Muscle layer of duodenum (tissue), 2 donors: ENCODE measurements around the gene NMUR1.

Experiments used
- H3K27ac ChIP-seq: one replicate; pipeline ENCODE4 v1.7.0; 2013; ENCODE audit warnings: mild to moderate bottlenecking, low read length
- H3K27me3 ChIP-seq: one replicate; pipeline ENCODE4 v1.7.0; 2013; ENCODE audit warnings: low read depth, mild to moderate bottlenecking, control low read depth, low read length
- H3K36me3 ChIP-seq, 2 donors: one replicate each; pipeline ENCODE4 v1.7.0; 2013; ENCODE audit warnings: low read length in 2 of 2, control low read depth in 1 of 2, mild to moderate bottlenecking in 1 of 2; ENCODE audit not compliant: insufficient read depth in 2 of 2, control insufficient read depth in 1 of 2
- H3K4me1 ChIP-seq, 2 donors: one replicate each; pipeline ENCODE4 v1.7.0; 2013; ENCODE audit warnings: low read length in 2 of 2, mild to moderate bottlenecking in 2 of 2, control low read depth in 1 of 2, moderate library complexity in 1 of 2; ENCODE audit not compliant: insufficient read depth in 2 of 2, control insufficient read depth in 1 of 2
- H3K4me3 ChIP-seq, 2 donors: one replicate each; pipeline ENCODE4 v1.7.0; 2013; ENCODE audit warnings: low read length in 2 of 2, low read depth in 1 of 2, mild to moderate bottlenecking in 1 of 2
- H3K9me3 ChIP-seq, 2 donors: one replicate each; pipeline ENCODE4 v1.7.0; 2013; ENCODE audit warnings: low read length in 2 of 2, control low read depth in 1 of 2, mild to moderate bottlenecking in 1 of 2; ENCODE audit not compliant: control insufficient read depth in 1 of 2
- donor health status: healthy.

Gene NMUR1

DNA sequence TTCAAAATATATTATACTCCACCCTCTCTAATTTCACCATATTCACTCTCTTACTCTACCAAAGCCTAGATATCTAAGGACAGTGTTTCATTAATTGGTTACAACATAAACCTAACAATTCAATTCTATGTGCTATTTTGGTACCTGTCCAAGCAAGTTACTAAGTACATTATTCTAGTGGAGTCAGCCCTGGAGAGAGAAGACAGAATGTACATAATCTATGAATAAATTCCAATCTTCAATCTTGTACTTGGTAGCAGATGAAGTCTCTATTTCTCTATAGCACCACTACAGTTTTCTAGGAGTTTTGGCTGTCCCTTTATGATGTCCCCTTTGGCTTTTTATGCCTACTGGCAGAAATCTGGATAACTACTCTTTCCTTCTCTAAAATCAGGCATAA is 27.6 kb downstream of the NMUR1 start:
- H3K4me3 ChIP-seq, result no peak overlapping the region

DNA sequence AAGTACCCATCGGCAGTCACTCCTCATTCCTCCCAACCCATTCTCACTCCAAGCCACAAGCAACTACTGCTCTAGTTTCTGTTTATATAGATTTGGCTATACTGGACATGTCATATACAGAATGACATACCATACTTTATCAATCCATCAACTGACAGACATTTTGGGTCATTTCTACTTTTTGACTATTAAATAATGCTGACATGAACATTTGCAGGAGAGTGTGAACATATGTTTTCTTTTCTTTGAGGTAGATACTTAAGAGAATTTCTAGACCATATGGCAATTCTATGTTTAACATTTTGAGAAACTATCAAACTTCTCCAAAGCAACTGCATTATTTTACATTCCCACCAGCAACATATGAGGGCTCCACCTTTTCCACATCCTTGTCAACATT is 32.6 kb downstream of the NMUR1 start:
- H3K9me3 ChIP-seq, result no peaks in the 10 kb centered on the region
- H3K27ac ChIP-seq, result no peak overlapping the region
- H3K27me3 ChIP-seq, result no peaks in the 10 kb centered on the region
- no peaks in the 10 kb centered on the region for H3K36me3 ChIP-seq
- H3K4me1 ChIP-seq, result no peaks in the 10 kb centered on the region
- no peak overlapping the region for H3K4me3 ChIP-seq

More for the DNA sequence above, 27.6 kb downstream of the NMUR1 start:
- H3K27ac ChIP-seq, result no peak overlapping the region
- no peaks in the 10 kb centered on the region for H3K4me1 ChIP-seq
- no peaks in the 10 kb centered on the region for H3K27me3 ChIP-seq
- H3K36me3 ChIP-seq, result peaks cover 0 to 6% of the 10 kb centered on the region in 2 donors
- no peaks in the 10 kb centered on the region for H3K9me3 ChIP-seq

DNA sequence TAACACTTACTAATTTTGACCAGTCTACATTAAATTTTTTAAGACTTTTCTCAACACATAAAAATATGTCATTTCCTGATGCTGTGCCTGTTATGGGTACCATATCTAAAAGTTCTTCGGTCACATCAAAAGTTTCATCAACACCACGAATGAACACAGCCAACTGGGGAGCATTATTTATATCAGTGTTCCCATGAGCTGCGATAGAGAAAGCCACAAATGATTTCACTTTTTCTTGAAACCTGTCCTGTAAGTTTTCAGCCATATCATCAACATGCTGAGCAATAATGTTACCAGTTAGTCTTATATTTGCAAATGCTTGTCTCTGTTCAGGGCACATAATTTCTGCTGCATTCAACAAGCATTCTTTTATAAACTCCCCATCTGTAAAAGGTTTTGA is 35.6 kb downstream of the NMUR1 start:
- Histone ChIP-seq H3K4me1 (no peaks in the 10 kb centered on the region), H3K4me3 (no peak overlapping the region), H3K36me3 (no peaks in the 10 kb centered on the region), H3K9me3 (no peaks in the 10 kb centered on the region), H3K27me3 (no peaks in the 10 kb centered on the region), H3K27ac (no peak overlapping the region)

DNA sequence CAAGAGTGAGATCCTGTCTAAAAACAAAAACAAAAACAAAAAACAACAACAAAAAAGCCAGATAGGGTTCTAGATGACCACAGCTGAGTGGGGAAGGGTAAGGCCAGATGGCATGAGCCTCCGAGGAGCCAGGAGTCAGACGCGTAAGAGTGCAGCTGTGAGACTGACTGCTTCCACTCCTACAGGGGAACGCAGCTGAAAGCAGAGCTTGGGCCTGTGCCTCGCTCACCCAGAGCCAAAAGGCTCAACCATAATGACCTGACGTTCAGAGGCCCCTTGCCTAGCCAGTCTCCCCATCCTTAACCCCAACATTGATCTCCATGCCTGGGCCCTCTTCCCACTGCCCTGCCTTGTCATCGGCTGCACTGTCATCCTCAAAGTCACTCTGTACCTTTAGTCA is 39.4 kb downstream of the NMUR1 start:
- Histone ChIP-seq H3K27ac (no peak overlapping the region), H3K4me1 (no peaks in the 10 kb centered on the region), H3K4me3 (no peak overlapping the region), H3K27me3 (no peaks in the 10 kb centered on the region), H3K36me3 (no peaks in the 10 kb centered on the region), H3K9me3 (no peaks in the 10 kb centered on the region)

DNA sequence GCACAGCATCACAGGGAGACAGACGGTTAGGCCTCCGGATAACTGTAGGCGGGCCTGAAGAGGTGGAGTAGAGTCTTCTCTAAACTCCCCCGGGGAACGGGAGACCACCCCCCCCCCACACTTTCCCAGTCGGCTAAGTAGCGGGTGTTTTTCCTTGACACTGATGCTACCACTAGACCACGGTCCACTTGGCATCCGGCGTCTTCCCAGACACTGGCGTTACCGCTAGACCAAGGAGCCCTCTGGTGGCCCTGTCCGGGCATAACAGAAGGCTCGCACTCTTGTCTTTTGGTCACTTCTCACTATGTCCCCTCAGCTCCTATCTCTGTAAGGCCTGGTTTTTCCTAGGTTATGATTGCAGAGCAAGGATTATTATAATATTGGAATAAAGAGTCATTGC is 40.3 kb downstream of the NMUR1 start:
- H3K27me3 ChIP-seq, result no peaks in the 10 kb centered on the region
- H3K27ac ChIP-seq, result no peak overlapping the region
- no peaks in the 10 kb centered on the region for H3K9me3 ChIP-seq
- no peaks in the 10 kb centered on the region for H3K36me3 ChIP-seq
- no peaks in the 10 kb centered on the region for H3K4me1 ChIP-seq
- H3K4me3 ChIP-seq, result no peak overlapping the region

DNA sequence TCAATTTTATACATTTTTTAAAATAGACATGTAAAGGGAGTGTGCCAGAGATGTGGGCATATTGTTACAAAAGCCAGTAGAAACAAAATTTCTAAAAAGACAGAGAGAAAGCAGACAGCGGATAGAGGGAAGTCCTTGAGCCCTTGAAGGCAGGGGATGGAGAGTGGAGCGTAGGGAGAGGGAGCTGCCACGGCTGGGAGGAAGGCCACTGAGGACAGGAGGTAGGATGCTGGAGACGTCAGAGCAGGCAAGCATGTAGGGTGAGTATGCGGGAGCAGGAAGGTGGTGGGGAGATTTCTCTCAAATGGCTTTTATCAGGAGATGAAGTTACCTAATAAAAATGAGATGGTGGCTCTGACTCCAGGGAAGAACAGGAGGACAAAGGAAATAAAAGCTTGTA is 41.9 kb downstream of the NMUR1 start:
- peaks cover 0 to 2% of the 10 kb centered on the region in 2 donors for H3K4me1 ChIP-seq
- H3K36me3 ChIP-seq, result no peaks in the 10 kb centered on the region
- no peak overlapping the region for H3K27ac ChIP-seq
- H3K4me3 ChIP-seq, result no peak overlapping the region
- no peaks in the 10 kb centered on the region for H3K27me3 ChIP-seq
- no peaks in the 10 kb centered on the region for H3K9me3 ChIP-seq

DNA sequence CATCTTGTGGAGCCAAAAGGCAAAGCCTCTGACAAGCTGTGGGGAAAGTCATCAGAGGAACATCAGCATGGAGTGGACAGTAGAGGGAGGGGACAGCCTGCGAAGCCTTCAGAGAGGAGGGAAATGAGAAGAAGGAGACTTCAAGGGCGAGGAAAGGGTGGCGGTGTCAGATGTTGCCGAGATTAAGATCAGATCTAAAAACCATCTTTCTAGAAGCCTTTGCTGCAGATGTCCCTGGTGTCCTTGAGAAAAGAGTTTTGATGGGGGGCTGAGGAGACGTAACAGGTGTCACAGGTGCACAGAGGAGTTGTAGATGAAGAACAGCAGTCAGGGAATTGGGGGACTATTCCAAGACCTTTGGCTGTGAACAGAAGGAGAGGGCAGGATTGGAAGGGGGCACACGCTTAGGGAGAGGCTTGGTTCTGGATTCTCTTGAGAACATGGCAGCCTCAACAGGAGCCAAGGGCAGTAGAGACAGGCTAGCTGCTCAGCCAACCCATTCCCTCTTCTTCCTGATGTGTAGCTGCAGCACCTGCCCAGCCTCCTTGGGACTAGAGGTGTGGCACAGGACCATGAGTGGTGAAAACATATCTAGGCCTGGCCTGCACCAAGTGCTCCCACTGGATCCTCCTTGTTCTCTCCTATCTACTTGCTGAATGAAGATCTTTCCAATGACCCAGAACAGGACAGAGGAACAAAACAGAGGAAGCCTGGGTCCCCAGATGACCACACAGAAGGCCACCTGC is 43.2 kb downstream of the NMUR1 start:
- no peak overlapping the region for H3K27ac ChIP-seq

DNA sequence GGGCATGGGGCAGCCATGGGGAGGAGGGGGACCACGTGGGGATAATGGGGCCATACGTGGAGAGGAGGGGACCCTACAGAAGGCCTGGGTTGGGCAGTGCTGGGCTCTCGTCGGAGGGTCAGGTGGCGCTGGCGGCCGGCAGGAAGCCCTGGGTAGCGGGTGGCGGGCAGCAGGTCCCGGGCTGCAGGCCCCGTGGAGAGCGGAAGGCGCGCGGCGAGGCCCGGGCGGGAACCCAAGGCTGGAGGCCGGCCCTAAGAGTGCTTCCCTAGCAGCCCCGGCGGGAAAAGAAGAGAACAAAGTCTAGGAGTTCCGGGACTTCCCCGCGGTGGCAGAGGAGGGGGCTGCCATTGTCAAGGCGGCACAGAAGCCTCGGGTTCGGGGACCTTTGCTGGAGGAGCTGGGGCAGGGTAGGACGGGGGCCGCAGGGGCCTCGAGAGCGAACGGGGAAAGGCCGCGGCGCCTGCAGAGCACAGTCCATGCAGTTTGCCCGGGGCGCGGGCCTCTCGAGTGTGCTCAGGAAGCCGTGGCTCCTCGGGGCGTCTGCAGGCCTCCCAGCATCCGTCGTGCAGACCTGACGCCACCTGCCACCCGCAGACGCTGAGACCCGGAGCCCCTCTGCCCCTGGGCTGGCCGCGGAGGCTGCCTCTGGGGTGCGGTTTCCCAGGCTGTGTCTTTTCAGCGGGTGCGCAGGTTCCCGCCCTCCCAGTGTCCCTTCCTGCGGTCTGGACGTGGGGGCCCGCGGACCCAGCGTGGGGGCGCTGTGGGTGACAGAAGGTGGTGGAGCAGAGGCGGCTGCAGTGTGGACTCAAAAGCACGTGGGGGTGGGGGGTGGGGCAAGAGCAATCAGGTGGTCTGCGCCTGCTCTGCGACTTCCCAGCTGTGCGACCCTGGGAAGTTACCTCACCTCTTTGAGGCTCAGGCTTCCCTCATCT is 46.6 kb downstream of the NMUR1 start:
- Histone ChIP-seq H3K4me3 (peak overlapping the region; percentile 61 to 64), H3K9me3 (no peaks in the 10 kb centered on the region), H3K27me3 (no peaks in the 10 kb centered on the region)

More for the DNA sequence above, 43.2 kb downstream of the NMUR1 start:
- Histone ChIP-seq H3K36me3 (no peaks in the 10 kb centered on the region), H3K27me3 (no peaks in the 10 kb centered on the region), H3K9me3 (no peaks in the 10 kb centered on the region), H3K4me3 (no peak overlapping the region), H3K4me1 (peaks cover 0 to 6% of the 10 kb centered on the region in 2 donors)

DNA sequence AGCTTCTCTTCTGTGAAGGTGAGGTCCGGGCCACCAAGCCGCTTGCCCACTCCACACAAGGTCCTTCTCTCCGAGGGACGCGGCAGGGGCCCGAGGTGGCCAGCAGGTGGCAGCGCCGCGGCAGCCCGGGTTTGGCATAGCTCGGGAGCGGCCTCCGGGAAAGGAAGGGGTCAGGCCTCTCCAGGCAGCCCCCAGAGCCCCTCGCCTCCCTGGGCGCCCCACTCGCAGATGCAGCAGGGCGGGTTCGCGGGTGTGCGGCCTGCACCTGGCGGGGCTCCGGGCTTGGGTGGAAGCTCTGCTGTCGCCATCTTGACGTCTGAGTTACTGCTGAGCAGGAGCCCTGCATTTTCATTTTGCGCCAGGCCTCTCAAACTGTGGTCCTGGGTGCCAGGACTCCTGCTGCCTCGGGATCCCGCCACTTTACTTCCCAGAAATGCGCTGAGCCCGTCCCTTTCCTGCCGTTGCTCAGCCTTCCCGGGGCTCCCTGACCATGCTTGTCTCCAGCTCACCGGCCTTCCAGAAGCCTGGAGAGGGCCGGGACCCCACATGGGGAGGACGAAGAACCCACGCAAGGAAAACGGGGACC is 47.3 kb downstream of the NMUR1 start:
- Histone ChIP-seq H3K4me1 (peaks cover 0 to 6% of the 10 kb centered on the region in 2 donors), H3K9me3 (no peaks in the 10 kb centered on the region), H3K27ac (peak overlapping the region; percentile 72), H3K4me3 (peak overlapping the region; percentile 61 to 64), H3K27me3 (no peaks in the 10 kb centered on the region), H3K36me3 (no peaks in the 10 kb centered on the region)

More for the DNA sequence above, 46.6 kb downstream of the NMUR1 start:
- peaks cover 0 to 6% of the 10 kb centered on the region in 2 donors for H3K4me1 ChIP-seq
- H3K27ac ChIP-seq, result peak overlapping the region; percentile 72
- no peaks in the 10 kb centered on the region for H3K36me3 ChIP-seq

DNA sequence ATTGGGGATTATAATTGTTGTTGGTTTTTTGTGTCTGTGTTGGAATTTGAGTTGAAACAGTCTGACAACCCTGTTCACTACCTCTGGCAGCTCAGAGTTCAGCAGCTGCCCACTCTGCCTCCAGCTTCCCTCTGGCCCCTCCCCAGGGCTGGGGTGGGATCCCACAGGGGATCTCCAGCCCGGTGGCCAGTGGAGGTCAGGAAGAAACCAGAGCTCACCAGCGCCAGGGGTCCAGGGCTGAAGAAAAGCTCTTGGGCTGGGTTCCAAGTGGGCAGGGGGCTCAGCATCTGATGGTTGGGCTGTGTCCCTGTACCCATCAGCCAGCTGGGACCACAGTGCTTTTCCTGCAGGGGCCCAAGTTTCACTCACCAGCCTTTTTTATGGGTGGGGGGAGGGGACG is 49.5 kb downstream of the NMUR1 start:
- Histone ChIP-seq H3K27me3 (no peaks in the 10 kb centered on the region), H3K4me1 (peaks cover 0 to 6% of the 10 kb centered on the region in 2 donors), H3K36me3 (no peaks in the 10 kb centered on the region)

DNA sequence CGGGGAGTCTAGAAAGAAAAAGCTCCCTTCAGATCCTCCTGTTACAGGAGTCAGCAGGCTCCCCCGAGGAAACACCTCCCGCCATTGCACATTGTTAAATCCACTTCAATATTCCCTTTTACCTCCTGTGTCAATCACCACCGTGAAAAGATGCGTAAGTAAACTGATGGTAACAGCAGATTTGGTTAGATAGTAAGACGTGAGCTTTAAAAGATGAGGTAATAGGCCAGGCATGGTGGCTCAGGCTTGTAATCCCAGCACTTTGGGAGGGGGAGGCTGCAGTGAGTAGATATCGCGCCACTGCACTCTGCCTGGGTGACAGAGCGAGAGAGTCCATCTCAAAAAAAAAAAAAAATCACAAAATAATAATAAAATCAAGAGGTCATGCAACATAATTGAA is 50.8 kb downstream of the NMUR1 start:
- H3K4me1 ChIP-seq, result peaks cover 0 to 6% of the 10 kb centered on the region in 2 donors

More for the DNA sequence above, 49.5 kb downstream of the NMUR1 start:
- Histone ChIP-seq H3K9me3 (no peaks in the 10 kb centered on the region), H3K4me3 (no peak overlapping the region), H3K27ac (no peak overlapping the region)

More for the DNA sequence above, 50.8 kb downstream of the NMUR1 start:
- Histone ChIP-seq H3K36me3 (no peaks in the 10 kb centered on the region), H3K9me3 (no peaks in the 10 kb centered on the region), H3K27me3 (no peaks in the 10 kb centered on the region), H3K27ac (no peak overlapping the region), H3K4me3 (no peak overlapping the region)
